Activated CD4-positive, CD25-positive, alpha-beta regulatory T cell (primary cell): ENCODE results near the gene KCNN1.
"Not testable (repeated sequence)": the region's sequence is repeated elsewhere in the genome, so short reads cannot be mapped to it uniquely, and the experiment has no call there.

ENCODE experiments used
- DNase-seq, 4 experiments: peaks; one replicate each; lab custom pipeline; 2025; lab: John Stamatoyannopoulos, UW

Gene KCNN1

DNA sequence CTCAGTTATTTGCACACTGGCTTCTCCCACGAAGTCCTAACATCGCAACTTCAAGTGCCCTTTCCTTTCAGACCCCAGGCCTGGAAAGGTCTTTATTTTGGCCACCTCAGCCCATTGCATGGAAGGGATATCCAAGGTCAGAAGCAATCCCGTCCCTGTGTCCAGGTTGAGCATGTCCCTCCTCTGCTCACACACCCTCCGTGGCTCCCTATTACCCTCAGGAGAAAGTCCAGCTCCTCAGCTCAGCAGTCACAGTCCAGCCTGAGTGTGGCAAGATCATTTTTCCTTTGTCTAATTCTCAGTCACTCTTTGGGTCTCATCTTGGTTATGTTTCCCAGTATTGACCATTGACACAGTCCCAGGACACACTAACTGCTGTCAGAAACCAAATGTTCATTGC, 60.2 kb downstream of the KCNN1 start:
- DNase-seq, result no peak

DNA sequence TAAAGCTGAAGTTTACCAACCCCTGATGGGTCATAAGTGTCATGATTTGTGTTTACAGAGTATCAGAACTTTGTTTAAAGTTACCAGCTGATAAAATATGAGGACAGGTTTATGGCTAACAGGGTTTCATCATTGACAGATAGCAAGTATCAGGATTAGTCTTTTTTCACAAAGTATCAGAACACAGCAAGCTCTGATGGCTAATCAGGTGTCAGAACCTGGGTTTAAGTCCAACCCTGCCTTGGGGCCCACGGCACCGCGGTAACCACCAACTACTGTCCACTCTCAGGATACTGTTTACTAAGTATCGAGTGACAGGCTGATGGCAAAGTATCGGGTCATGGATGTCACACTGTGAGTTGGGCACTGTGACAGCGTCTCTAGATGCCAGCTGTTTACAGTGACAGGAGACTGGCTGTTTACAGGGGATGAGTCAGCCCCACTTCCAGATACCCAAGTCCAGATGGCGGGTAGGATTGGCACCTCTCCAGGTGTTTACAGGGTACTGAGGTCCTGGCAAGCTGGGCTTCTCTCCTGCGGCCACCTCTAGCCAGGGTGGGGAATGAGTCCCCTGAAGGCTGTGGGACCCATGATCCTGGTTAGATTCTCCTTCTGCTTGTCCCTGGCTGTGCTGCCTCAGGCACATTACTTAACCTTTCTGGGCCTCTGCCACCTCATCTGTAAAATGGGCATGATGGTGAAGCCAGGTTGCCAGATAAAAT, 62.9 kb downstream of the KCNN1 start:
- DNase-seq, result no peak

DNA sequence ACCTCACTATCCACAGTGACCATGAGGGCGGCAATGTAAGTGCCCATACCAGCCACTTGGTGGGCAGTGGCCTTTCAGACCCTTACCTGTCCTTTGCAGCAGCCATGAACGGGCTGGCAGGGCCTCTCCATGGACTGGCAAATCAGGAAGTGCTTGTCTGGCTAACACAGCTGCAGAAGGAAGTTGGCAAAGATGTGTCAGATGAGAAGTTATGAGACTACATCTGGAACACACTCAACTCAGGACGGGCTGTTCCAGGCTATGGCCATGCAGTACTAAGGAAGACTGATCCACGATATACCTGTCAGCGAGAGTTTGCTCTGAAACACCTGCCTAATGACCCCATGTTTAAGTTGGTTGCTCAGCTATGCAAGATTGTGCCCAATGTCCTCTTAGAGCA, 64.5 kb downstream of the KCNN1 start:
- not testable (repeated sequence) for DNase-seq

DNA sequence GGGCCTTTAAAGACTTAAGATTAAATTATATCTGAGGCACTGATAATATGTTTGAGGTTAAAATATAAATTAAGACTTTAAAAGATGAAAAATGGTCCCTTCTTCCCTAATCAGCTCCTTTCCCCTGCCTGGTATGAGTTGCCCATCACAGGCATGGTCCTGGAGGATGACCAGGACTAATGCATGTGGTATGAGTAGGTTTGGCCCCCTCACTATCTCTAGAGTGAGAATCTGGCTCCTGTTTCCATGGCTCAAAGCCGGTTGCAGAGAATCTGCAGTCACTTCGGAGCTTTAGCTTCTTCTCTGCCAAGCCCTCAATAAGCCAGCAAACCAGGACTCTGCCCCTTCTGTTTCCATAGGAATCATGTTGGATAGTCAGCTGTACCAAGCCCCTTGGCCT, 65.2 kb downstream of the KCNN1 start:
- DNase-seq, result not testable (repeated sequence)

DNA sequence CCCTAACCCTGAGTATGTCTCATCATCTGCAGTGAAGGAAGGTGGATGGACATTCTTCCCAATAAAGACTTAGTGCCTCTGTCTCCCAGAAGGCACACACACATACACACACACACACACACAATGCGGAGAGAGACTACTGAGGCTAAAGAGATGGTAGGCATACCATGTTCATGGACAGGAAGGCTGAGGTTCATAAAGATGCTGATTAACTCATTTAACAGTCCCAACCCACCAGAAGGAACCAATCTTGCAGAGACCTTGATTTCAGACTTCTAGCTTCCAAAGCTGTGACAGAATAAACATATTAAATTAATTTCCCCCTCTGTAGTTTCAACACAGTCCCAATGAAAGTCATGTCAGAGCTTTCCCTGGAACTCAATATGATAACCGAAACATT, 74.1 kb downstream of the KCNN1 start:
- DNase-seq, result no peak

DNA sequence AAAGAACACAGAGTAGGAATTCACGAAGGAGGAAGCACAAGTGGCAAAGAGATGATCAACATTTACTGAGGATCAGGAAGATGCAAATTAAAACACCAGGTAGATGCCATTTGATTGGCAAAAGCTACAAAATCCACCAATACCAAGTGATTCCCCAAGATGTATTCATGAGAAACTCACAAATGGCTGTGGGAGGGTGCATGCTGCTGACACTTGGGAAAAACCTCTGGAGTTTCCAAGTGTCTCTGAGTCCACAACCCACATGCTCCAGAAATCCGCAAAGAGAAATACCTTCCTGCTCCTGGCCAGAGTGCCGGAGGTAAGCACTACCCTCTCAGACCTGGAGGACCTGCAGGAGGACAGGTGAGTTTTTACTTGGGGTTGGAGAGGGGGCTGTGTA, 76.8 kb downstream of the KCNN1 start:
- no peak for DNase-seq

DNA sequence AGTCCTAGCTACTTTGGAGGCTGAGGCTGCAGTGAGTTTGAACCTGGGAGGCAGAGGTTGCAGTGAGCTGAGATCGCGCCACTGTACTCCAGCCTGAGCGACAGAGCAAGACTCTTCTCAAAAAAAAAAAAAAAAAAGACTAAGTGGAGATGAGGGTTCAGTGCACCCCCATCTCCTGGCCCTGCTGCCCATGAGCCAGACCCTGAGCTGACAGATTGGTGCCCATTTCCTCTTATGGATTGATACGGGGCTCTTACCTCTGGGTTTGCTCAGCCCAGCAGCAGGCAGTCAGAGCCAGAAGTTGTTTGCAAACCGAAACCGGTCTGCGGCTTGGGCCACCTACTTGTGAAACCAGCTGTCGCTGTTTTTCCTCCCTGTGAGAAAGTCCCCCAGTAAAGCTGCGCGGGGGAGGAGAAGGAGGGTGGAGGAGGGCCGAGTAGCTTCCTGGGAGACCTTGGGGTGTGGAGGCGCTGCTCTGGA, 78.0 kb downstream of the KCNN1 start:
- DNase-seq, result peak; percentile 55 to 72 (median 62)

DNA sequence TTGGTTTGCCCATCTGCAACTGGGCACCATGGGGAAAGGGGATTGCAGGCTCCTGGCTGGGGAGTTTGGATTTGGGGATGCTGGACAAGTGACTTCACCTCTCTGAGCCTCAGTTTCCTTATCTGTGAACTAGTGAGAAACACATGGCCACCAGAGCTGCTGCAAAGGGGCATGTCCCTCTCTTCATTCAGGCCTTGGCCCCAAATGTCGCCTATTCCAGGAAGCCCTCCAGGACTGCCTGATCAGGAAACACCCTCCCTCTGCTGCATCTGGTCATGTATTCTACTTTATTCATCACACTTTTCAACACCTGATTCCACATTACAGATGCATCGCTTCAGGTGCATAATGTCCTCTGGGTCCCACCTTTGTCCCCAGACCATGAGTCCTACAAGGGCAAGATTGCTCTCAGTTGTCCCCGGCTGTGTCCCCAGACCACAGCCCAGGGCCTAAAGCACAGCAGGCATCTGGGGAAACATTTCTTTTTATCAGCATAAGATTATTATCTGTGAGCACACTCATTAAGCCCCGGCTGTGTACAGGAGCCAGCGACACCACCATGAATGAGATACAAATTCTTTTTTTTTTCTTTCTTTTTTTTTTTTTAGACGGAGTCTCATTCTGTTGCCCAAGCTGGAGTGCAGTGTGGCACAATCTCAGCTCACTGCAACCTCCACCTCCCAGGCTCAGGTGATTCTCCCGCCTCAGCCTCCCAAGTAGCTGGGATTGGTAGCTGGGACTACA, 78.6 kb downstream of the KCNN1 start:
- DNase-seq, result no peak

DNA sequence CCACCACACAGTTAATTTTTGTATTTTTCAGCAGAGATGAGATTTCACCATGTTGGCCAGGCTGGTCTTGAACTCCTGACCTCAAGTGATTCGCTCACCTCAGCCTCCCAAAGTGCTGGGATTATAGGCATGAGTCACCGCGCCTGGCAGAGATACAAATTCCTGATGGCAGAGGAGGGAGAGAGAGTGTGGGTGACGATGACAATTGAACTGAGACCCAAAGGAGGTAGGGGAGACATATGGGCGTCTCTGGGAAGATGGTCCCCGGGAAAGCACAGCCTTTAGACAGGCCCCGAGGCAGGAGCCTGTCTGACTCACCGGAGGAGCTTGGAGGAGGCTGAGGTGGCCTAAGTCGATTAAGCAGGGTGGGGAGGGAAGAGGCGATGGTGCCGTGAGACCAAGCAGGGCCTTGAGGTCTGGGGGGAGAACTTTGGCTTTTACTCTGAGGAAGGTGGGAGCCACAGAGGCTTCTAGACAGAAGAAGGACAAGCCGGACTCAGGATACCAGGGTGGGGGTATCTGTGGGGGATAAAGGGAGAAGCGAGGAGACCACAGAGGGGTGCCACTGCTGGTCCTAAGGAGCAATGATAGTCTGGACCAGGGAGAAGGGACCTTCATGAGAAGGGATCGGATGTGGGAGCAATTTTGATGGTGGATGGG, 79.3 kb downstream of the KCNN1 start:
- DNase-seq, result no peak

DNA sequence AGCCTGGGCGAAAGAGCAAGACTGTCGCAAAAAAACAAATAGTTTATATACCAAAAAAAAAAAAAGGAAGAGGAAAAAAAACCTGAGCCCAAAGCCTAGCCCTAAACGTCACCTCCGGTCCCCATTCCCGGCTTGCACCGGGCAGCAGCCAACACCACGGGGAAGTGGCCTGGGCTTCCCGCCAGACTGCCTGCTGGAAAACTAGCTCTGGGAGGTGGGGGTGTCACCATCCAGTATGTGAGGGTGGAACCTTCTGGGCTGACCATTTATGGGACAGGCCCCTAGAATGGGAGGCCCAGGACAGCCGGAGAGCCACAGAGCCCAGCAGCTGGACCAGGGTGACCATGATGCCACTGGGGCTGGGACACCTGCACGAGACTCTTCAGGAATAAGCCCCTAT, 82.5 kb downstream of the KCNN1 start:
- DNase-seq, result no peak
